GM10847 (cell line): ENCODE results near the gene PTGDS.

Source experiments
- POLR2A ChIP-seq: IDR thresholded peaks from 2 replicates; pipeline ENCODE4 v1.6.1; 2011; ENCODE audit not compliant: insufficient read length; ENCODE audit errors: extremely low read depth

The PTGDS gene

GRCh38 chr9:136985027-136985602, 7.8 kb downstream of the PTGDS start:
- TF ChIP-seq POLR2A = no peak

- TF ChIP-seq POLR2A = no peak
Measured at GRCh38 chr9:136985853-136986252, 8.5 kb downstream of the PTGDS start.

GRCh38 chr9:136988872-136989271, 11.6 kb downstream of the PTGDS start:
- TF ChIP-seq POLR2A = no peak

GRCh38 chr9:136990242-136990911, 13.1 kb downstream of the PTGDS start:
- no peak for TF ChIP-seq POLR2A

GRCh38 chr9:136991993-136992818, 14.9 kb downstream of the PTGDS start, which contains the start of gene PAXX:
PAXX (plus strand) TSS chr9:136992422; CDS start chr9:136992444, 22 bp downstream.
- TF ChIP-seq POLR2A = peak; percentile 53

- no peak for TF ChIP-seq POLR2A
Measured at GRCh38 chr9:136992819-136993369, 15.6 kb downstream of the PTGDS start.

GRCh38 chr9:136994180-136994887, 17.0 kb downstream of the PTGDS start:
- TF ChIP-seq POLR2A = no peak

- TF ChIP-seq POLR2A = no peak
Measured at GRCh38 chr9:136994888-136995230, 17.6 kb downstream of the PTGDS start.

- TF ChIP-seq POLR2A = no peak
Measured at GRCh38 chr9:136995362-136995761, 18.1 kb downstream of the PTGDS start.

- no peak for TF ChIP-seq POLR2A
Measured at GRCh38 chr9:136995772-136996311, 18.5 kb downstream of the PTGDS start.

GRCh38 chr9:136996361-136997292, 19.3 kb downstream of the PTGDS start, which contains the start of gene CLIC3:
CLIC3 (minus strand) TSS chr9:136996568; CDS start chr9:136996543, 25 bp downstream.
- no peak for TF ChIP-seq POLR2A

- no peak for TF ChIP-seq POLR2A
Measured at GRCh38 chr9:136997371-136997770, 20.1 kb downstream of the PTGDS start.

- no peak for TF ChIP-seq POLR2A
Measured at GRCh38 chr9:136997830-136998234, 20.5 kb downstream of the PTGDS start.
